Activated effector memory CD4-positive, alpha-beta T cell treated with Interleukin-2 at 50 U/mL for 16 hours (primary cell): ENCODE measurements around the gene FBXW11.

Source experiments
- DNase-seq: peaks from one replicate; pipeline ENCODE4 v3.0.0-alpha.2; 2020

Gene FBXW11

DNA sequence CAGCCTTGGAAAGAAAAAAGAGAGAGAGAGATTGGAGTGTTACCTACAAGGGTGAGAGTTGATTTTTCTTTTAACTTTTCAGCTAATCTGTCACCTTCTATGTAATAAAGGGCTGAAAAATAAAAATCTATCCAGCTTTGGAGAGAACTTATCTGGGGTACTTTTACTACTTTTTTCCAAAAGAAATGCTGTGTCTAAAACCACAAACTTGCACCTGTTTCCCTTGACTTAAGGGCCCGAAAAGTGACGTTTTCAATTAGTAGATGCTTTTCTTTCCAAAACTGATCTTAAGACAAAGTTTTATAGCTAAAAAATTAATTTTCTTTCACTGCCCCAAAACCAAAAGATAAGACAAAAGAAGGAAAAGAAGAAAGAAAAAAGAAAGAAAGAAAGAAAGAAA is 172.0 kb downstream of the FBXW11 start:
- no peak for DNase-seq

DNA sequence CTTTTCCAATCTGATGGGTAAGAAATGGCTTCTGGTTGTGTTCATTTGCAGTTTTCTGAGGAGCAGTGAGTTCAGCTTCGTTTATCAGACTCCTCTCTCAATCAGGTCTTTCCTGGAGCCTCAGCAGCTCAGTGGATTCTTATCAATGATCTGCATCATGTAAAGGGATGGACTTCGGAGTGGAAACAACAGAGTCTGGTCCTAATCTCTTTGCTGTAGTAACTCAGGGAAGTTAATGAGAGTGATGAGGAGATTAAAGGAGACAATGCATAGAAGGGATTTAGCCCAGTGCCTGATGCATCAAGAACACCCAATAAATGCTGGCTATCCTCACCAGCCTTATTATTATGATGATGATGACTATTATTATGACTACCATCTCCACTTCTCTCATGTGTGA is 173.7 kb downstream of the FBXW11 start:
- DNase-seq = no peak

DNA sequence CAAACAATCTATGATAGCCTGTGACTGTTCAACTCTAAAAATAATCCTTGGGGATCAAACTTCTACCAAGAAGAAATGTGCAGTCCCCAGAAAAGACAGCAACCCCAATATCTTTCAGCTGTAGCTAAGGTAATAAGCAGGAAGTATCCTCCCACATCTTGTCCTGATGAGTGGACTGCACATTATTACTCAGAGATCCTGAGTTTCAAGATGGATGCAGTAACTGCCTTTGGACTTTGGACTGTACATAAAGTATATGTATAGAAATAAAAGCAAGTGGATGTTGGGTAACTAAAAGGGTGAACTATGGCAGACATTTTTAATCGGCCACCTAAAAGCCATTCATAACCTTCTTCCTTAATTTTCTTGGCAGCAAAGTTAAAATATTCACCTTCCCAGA is 175.8 kb downstream of the FBXW11 start:
- no peak for DNase-seq

DNA sequence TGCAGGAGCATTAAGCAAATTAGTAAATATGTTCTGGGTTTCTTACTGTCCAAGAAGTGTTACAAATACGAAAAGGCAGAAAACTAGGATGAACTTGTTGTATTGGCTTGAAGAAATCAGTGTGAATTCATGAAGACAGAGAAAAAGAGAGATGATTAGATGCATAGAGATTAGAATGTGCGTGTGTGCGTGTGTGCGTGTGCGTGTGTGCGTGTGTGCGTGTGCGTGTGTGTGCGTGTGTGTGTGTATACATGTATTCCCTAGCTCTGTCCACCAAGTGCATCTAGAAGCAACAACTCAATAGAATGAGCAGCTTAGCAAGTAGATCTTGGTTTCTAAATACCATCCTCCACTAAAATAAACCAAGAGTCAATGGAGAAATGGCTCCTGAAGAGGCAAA is 179.3 kb downstream of the FBXW11 start:
- no peak for DNase-seq

DNA sequence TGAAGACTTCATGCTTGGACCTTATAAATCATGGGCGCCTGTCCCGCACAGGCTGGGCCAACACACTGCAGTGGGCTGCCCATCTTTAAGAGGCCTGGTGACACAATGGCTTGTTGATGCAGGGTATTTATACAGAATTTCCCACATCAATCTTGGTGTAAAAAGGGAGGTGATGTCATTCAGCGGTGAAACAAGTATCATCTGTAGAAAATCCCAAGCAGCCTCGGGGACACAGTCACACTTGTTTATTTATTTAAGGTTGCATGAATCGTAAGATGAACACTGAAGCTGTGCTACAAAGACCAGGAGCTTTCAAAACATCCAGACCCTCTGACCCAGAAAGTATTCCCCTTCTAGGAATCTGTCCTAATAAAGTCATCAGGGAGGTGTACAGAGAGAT is 180.3 kb downstream of the FBXW11 start:
- no peak for DNase-seq

DNA sequence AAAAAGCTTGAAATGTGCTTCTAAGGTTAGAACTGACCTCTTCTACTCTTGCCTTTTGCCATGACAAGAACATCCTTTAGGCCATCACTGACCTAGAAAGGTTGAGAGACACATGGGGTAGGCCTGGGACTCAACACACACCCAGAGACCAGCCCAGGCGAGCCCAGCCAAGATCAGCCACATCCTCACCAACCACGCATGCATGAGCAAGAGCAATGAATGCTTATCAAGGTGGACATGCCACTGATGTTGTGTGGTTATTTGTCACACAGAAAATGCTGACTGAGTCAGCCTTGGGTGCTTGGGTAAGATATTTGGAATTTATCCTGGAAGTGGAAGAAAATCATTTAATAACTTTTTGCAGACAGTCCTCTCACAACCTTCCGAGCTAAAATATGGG is 181.4 kb downstream of the FBXW11 start:
- DNase-seq = no peak

DNA sequence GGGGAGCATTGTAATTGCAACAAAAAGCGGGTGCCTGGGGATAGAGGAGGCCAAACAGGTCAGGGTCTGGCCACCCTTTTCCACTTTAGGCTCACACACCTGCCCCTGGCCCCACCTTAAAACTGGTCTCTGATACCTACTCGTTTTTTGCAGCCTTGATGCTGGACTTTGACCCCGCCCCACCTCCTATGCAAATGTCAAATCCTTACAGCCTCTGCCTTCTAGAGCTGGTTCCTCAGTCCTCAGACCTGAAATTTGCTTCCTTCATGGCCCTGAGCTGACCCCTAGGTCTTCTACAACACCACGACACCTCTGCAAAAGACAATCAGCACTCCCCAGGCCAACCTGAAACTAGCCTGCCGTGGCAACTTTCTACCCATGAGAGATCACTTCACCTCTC is 183.2 kb downstream of the FBXW11 start:
- DNase-seq = no peak

DNA sequence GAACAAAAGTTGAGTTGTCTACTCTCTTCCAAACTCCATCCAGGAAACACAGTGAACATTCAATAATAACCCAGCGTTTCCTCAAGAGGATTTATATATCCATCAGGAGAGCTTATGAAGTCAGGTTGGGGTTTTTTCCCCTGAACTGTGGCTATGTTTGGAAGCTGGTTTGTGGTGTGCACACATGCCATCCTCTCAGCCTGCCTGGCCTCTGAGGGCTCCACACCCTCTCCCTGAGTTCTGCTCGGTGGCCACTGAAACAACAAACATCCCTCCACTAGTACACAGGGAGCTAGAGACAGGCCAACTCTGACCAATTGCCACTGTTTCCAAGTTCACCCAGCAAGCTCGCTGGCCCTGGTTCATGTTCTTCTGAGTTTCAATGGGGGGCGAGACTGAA is 185.2 kb downstream of the FBXW11 start:
- DNase-seq = no peak

DNA sequence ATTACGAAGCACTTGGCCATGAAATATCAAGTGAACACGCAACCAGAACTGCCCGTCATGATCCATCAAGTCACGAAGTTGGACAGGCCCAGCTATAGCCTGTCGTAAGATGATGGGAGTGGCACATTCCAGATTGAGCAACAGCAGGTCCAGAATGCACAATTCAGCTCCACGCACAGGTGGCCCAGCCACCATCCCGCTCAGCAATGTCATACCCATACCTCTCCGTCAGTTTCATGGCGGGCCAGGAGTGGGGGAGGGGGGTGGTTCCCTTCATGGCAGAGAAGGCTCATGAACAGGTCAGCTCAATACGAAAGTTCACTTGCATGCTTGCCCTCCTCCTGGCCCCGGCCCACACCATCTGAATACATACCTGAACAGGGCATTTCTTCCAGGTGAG is 185.9 kb downstream of the FBXW11 start:
- DNase-seq = no peak

DNA sequence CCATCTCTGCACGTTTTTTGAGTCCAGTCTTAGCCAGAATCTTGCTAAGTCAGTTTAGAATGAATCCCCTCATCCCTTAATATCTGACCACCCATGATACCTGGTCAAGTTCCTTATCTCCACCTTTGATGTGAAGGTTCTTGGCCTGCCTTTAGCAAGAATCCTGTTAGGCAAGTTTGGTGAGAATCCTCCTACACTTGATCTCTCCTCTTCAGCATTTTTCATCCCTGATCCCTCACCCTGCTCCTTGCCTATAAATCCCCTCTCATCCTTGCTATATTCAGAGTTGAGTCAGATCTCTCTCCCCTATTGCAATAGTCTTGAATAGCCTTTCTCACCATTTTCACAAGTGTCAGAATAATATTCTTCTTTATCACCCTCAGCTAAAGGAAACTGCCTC is 189.8 kb downstream of the FBXW11 start:
- DNase-seq = no peak

DNA sequence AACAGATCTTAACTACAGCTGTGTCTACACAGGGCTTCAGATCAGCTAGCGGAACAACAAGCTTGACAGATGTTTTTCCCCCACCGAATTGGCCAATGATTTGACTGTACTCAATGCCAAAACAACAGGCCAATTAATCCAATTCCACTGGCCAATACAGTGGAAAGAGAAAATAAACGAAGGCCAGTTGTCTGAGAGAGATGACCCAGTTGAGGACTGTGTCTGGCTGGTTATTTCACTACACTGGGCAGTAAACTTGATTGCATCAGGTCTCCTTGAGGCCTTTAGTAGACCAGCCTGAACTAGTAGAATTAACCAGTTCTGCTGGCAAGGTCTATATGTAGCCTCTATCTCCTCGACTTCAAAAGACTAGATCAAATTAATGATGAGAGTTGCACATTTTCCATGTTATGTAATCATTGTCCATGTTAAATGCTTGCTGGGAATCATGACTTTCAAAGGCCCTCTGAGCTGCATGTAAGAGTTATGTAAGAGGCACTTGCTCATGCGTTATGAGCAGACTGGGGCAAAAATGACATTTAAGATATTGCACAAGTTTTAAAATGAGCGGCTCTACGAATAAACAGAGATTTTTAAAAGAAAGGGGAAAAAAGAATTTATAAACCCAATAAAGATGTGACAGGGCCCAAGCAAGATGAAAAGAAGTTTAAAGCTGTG is 192.5 kb downstream of the FBXW11 start:
- DNase-seq = no peak

DNA sequence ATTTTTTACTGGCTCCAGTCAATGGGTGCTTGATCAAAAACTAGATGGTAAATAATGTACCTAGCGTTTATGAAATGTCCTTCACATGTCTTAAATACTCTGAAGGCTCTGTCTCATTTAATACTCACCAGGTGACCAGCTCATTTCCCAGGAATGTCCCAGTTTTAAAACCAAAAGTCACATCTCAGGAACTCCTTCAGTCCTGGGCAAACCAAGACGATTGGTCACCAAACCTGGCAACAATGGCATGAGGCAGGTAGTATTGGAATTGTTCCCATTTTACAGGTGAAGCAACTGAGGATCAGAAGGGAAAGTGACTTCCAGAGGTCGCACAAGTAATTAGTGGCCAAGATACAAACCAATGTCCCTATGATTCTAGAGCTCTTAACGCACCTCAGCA is 193.2 kb downstream of the FBXW11 start:
- DNase-seq = no peak
